AG09319 (cell line): ENCODE data around the gene NCKAP5.

Source experiments
- DNase-seq: peaks from one replicate; pipeline ENCODE4 v3.0.0-alpha.2; 2010; ENCODE audit warnings: low read depth; ENCODE audit errors: extremely low read depth
- CTCF ChIP-seq: IDR thresholded peaks from 2 replicates; pipeline ENCODE4 v1.5.1; 2011; ENCODE audit warnings: low read depth, mild to moderate bottlenecking, inconsistent platforms, low read length, moderate library complexity

NCKAP5 gene

GRCh38 chr2:133603109-133603508 lies 34.8 kb upstream of the NCKAP5 start:
- DNase-seq = no peak
- TF ChIP-seq CTCF = no peak

GRCh38 chr2:133602538-133602937 lies 34.3 kb upstream of the NCKAP5 start:
- TF ChIP-seq CTCF = no peak
- peak; percentile 10 for DNase-seq

GRCh38 chr2:133600266-133600928 lies 32.1 kb upstream of the NCKAP5 start:
- no peak for DNase-seq
- no peak for TF ChIP-seq CTCF

GRCh38 chr2:133599811-133600210 lies 31.5 kb upstream of the NCKAP5 start:
- no peak for DNase-seq
- TF ChIP-seq CTCF = no peak

GRCh38 chr2:133599211-133599803 lies 31.0 kb upstream of the NCKAP5 start:
- no peak for DNase-seq
- TF ChIP-seq CTCF = no peak

GRCh38 chr2:133598769-133599168 lies 30.5 kb upstream of the NCKAP5 start:
- DNase-seq = no peak
- TF ChIP-seq CTCF = no peak

GRCh38 chr2:133596701-133597393 lies 28.6 kb upstream of the NCKAP5 start:
- TF ChIP-seq CTCF = no peak

More at GRCh38 chr2:133596701-133597393, 28.6 kb upstream of the NCKAP5 start:
- DNase-seq = no peak
